ENCODE data around the gene ITPKC. TPM values are rescaled to one million over a fixed set of nuclear protein-coding genes. Genes with fewer than 3 reads are reported as not detected.

Gene ITPKC
- total RNA-seq, 4 donors from 2014 or later = 34.5 to 43.9 (median 38.9) TPM

DNA sequence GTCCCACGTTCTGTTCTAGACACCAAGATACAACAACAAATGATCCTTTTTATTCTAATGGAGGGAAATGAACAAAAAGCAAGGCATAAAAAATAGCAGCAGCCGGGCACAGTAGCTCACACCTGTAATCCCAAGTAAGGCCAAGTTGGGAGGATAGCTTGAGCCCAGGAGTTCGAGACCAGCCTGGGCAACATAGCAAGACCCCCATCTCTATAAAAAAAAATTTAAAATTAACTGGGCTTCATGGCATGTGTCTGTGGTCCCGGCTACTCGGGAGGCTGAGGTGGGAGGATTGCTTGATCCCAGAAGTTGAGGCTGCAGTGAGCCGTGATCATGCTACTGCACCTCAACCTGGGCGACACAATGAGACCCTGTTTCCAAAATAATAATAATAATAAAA, 59.5 kb downstream of the ITPKC start:
- TF ChIP-seq, protein P1, sequence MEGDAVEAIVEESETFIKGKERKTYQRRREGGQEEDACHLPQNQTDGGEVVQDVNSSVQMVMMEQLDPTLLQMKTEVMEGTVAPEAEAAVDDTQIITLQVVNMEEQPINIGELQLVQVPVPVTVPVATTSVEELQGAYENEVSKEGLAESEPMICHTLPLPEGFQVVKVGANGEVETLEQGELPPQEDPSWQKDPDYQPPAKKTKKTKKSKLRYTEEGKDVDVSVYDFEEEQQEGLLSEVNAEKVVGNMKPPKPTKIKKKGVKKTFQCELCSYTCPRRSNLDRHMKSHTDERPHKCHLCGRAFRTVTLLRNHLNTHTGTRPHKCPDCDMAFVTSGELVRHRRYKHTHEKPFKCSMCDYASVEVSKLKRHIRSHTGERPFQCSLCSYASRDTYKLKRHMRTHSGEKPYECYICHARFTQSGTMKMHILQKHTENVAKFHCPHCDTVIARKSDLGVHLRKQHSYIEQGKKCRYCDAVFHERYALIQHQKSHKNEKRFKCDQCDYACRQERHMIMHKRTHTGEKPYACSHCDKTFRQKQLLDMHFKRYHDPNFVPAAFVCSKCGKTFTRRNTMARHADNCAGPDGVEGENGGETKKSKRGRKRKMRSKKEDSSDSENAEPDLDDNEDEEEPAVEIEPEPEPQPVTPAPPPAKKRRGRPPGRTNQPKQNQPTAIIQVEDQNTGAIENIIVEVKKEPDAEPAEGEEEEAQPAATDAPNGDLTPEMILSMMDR (IDR thresholded peaks at IDR 0.05) = no peak
- TF ChIP-seq POLR2A (IDR thresholded peaks at IDR 0.05) = no peak
- Histone ChIP-seq H3K27ac (peak overlapping the region in 1 of 4 donors; percentile 98), H3K27me3 (no peaks in the 10 kb centered on the region), H3K4me1 (peaks cover 0 to 15% (median 2%) of the 10 kb centered on the region in 4 donors), H3K4me3 (no peak overlapping the region), H3K9me3 (no peaks in the 10 kb centered on the region), H3K36me3 (no peaks in the 10 kb centered on the region)
- DNase-seq = no peak

DNA sequence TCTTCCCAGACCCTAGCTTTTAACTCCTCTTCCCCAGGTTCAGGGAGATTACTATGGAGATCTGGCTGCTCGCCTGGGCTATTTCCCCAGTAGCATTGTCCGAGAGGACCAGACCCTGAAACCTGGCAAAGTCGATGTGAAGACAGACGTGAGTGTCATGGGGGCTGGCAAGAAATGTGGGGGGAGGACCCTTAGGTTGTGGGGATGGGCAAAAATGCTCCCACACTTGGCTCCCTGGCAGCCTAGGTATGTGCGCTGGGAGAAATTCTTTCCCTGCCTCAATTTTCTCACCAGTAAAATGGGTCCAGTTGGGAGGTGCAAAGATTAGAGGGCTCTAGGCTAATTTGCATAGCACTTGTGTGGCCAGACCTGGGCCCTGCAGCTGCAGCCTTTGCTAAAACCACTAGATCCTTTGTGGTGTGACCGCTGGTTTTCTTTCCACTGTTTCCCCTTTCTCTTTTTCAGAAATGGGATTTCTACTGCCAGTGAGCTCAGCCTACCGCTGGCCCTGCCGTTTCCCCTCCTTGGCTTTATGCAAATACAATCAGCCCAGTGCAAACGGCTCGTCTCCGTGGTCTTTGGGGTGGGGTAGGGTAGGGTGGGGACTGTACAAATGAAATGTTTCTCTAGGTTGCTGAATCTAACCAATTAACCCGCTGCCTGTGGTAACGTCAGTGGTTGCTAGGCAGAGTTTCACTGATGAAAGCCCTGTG, 60.2 kb downstream of the ITPKC start:
- Histone ChIP-seq H3K9me3 (no peaks in the 10 kb centered on the region), H3K36me3 (peaks cover 0 to 2% (median 0%) of the 10 kb centered on the region in 3 donors), H3K27ac (peak overlapping the region; percentile 93 to 99 (median 98)), H3K27me3 (no peaks in the 10 kb centered on the region), H3K4me3 (peak overlapping the region; percentile 66 to 92 (median 76)), H3K4me1 (peaks cover 0 to 15% (median 2%) of the 10 kb centered on the region in 4 donors)
- peak; percentile 82 to 98 (median 98) for DNase-seq
- TF ChIP-seq, protein P1 (IDR thresholded peaks at IDR 0.05) = peak in 1 of 6 experiments; percentile 10
- no peak for TF ChIP-seq POLR2A (IDR thresholded peaks at IDR 0.05)

DNA sequence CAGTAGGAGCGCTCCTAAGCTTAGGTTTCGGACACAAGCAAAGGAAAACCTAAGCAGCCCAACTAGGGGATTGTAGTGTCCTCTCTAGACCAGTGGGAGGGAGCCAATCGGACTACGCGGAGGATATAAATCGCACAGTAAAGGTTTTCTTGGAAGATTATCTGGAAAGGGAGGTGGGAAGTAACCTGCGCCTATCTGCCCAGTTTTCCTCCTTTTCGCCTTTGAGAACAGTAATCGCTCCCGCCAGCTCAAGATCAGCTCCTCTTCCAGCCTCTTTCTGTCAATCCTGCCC, 60.7 kb downstream of the ITPKC start:
- peaks cover 0 to 5% (median 0%) of the 10 kb centered on the region in 3 donors for H3K36me3 ChIP-seq
- H3K4me1 ChIP-seq = peaks cover 0 to 15% (median 2%) of the 10 kb centered on the region in 4 donors
- no peak for DNase-seq
- H3K9me3 ChIP-seq = no peaks in the 10 kb centered on the region
- no peak for TF ChIP-seq POLR2A (IDR thresholded peaks at IDR 0.05)
- TF ChIP-seq, protein P1 (IDR thresholded peaks at IDR 0.05) = no peak
- peak overlapping the region; percentile 93 to 99 (median 98) for H3K27ac ChIP-seq
- H3K27me3 ChIP-seq = no peaks in the 10 kb centered on the region
- peak overlapping the region; percentile 66 to 92 (median 76) for H3K4me3 ChIP-seq

DNA sequence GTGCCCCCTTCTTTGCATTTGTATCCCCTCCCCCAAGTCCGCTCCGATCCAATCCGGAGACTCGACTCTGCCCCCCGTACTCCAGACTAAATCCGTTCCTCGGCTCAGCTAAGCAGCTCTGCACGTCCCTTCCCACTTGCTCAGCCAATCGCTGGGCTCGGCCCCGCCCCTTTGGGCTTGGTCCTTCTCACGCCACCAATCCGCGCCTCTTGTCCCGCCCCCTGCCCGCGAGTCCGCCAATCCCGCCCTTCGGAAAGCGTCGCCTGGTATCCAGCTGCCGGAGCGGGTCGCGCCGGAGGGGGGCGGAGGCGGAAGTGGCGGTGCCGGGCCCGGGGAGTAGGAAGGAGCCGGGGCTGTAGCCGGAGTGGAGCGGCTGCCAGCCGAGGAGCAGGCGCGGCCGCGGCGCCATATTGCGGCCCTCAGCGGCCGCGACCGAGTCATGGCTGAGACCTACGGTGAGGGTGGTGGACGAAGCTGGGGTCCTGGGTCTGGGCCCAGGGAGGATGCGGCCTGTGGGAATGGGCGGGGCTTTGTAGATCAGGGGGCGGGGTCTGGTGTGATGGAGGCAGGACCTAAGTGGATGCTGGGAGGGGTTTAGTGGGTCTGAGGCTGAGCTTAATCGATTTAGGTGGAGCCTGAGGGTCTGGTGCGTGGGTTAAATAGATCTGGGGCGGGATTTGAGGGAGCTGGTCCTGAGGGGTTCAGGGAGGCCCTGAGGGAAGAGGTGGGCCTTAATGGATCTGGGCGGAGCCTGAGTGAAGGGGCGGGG, 61.2 kb downstream of the ITPKC start, which contains the start of gene RAB4B:
Gene RAB4B (plus strand): TSS at position 311 of the 769 bp plus-strand sequence. CDS start 129 bp downstream, at position 440.
- peaks cover 0 to 5% (median 0%) of the 10 kb centered on the region in 3 donors for H3K36me3 ChIP-seq
- DNase-seq = peak; percentile 100
- peak; percentile 82 to 91 for TF ChIP-seq POLR2A (IDR thresholded peaks at IDR 0.05)
- TF ChIP-seq, protein P1 (IDR thresholded peaks at IDR 0.05) = peak in 2 of 6 experiments; percentile 28 to 41
- peak within 1 kb of the TSS; percentile 93 to 99 (median 98) for H3K27ac ChIP-seq
- no peaks in the 10 kb centered on the region for H3K9me3 ChIP-seq
- no peaks in the 10 kb centered on the region for H3K27me3 ChIP-seq
- peak within 1 kb of the TSS; percentile 66 to 92 (median 76) for H3K4me3 ChIP-seq
- peaks cover 0 to 15% (median 2%) of the 10 kb centered on the region in 4 donors for H3K4me1 ChIP-seq

DNA sequence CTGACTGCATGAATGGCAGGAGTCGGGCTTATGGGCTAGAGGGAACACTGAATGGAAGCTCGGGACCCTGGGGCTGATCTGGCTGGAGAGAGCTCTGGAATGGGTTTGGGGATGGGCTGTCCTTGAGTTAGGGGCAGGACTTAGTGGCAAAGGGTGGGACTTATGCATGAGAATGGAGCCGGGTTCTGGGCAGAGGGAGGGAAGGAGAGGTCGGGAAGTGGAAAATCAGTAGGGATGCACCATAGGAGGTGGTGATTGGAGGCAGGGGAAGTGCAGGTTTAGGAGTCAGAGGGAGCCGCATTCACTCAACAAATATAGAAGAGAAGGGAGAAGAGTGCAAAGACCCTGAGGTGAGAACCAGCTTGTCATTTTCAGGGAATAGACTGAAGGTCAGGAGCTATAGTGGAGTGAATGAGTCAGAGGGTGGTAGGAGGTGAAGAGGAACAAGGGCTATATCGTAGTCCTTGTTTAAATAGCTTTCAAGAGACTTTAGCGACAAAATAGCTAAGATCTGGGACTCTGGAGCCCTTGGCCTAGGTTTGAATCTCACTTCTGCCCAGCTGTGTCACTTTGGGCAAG, 61.9 kb downstream of the ITPKC start:
- Histone ChIP-seq H3K9me3 (no peaks in the 10 kb centered on the region), H3K4me3 (peak overlapping the region; percentile 66 to 92 (median 76)), H3K27me3 (no peaks in the 10 kb centered on the region), H3K4me1 (peaks cover 0 to 15% (median 2%) of the 10 kb centered on the region in 4 donors), H3K36me3 (peaks cover 0 to 8% (median 0%) of the 10 kb centered on the region in 3 donors), H3K27ac (peak overlapping the region; percentile 93 to 99 (median 98))
- DNase-seq = no peak
- no peak for TF ChIP-seq POLR2A (IDR thresholded peaks at IDR 0.05)
- TF ChIP-seq, protein P1 (IDR thresholded peaks at IDR 0.05) = no peak
